OCI-LY1 (cell line): Measurements from ENCODE around the gene RHEX.

Experiments
- CTCF ChIP-seq: fragments of 200-600 bp; sonication (generic), shearing (Covaris generic); IDR thresholded peaks from 2 replicates; pipeline ENCODE4 v1.5.1; 2017; ENCODE audit warnings: mild to moderate bottlenecking, antibody characterized with exemption, low read length, moderate library complexity, mixed read lengths
- EZH2 ChIP-seq: fragments of 200-600 bp; sonication (generic), shearing (Covaris generic); IDR thresholded peaks from 2 replicates; pipeline ENCODE4 v1.8.0; 2017; ENCODE audit warnings: borderline replicate concordance, mixed run types, mild to moderate bottlenecking, antibody characterized with exemption, low read length, moderate library complexity, mixed read lengths

DNA sequence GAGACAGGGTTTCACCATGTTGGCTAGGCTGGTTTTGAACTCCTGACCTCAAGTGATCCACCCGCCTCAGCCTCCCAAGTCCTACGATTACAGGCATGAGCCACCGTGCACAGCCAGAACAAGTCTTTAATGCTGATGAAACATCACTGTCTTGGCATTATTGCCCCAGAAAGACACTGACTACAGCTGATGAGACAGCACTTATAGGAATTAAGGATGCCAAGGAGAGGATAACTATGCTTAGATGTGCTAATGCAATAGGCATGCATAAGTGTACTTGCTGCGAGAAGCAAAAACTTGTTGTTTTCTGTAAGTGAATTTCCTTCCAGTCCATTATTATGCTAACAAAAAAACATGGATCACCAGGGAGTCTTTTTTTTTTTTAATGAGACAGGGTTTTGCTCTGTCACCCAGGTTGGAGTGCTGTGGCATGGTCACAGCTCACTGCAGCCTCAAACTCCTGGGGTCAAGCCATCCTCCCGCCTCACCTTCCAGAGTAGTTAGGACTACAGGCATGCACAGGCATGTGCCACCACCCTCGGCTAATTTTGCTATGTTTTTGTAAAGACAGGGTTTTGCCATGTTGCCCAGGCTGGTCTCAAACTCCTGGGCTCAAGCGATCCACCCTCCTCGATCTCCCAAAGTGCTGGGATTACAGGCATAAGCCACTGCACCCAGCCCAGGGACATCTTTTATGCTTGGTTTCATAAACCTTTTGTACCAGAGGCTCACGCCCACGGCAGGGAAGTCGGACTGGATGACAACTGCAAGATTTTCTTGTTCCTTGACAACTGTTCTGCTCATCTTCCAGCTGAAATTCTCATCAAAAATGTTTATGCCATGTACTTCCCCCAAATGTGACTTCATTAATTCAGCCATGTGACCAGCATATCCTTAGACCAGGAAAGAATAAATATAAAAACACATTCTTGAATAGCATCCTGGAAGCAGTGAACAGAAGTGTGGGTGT is 23.1 kb downstream of the RHEX start:
- TF ChIP-seq CTCF, result no peak
- no peak for TF ChIP-seq EZH2
